IPS-20b (cell line): Measurements from ENCODE around the gene A2M.

Source experiments
- H3K27ac ChIP-seq: one replicate; pipeline ENCODE4 v1.5.1; 2013; ENCODE audit warnings: low read length
- H3K27me3 ChIP-seq: 2 replicates; pipeline ENCODE4 v1.6.1; 2013; ENCODE audit warnings: mild to moderate bottlenecking, low read length, inconsistent platforms; ENCODE audit not compliant: insufficient read depth
- H3K36me3 ChIP-seq: 2 replicates; pipeline ENCODE4 v1.6.1; 2013; ENCODE audit warnings: low read depth, mild to moderate bottlenecking, inconsistent platforms, low read length, moderate library complexity; ENCODE audit not compliant: insufficient read depth
- H3K4me1 ChIP-seq: 2 replicates; pipeline ENCODE4 v1.6.1; 2013; ENCODE audit warnings: mild to moderate bottlenecking, control low read depth, inconsistent platforms, low read length, moderate library complexity; ENCODE audit not compliant: insufficient read depth
- H3K4me3 ChIP-seq: 2 replicates; pipeline ENCODE4 v1.5.1; 2013; ENCODE audit warnings: mild to moderate bottlenecking, low read length, inconsistent platforms
- H3K9ac ChIP-seq: 2 replicates; pipeline ENCODE4 v1.6.1; 2013; ENCODE audit warnings: low read depth, mild to moderate bottlenecking, inconsistent platforms, low read length, moderate library complexity
- H3K9me3 ChIP-seq: 2 replicates; pipeline ENCODE4 v1.6.1; 2013; ENCODE audit warnings: mild to moderate bottlenecking, low read depth, low read length, inconsistent platforms; ENCODE audit not compliant: insufficient read depth

A2M gene

DNA sequence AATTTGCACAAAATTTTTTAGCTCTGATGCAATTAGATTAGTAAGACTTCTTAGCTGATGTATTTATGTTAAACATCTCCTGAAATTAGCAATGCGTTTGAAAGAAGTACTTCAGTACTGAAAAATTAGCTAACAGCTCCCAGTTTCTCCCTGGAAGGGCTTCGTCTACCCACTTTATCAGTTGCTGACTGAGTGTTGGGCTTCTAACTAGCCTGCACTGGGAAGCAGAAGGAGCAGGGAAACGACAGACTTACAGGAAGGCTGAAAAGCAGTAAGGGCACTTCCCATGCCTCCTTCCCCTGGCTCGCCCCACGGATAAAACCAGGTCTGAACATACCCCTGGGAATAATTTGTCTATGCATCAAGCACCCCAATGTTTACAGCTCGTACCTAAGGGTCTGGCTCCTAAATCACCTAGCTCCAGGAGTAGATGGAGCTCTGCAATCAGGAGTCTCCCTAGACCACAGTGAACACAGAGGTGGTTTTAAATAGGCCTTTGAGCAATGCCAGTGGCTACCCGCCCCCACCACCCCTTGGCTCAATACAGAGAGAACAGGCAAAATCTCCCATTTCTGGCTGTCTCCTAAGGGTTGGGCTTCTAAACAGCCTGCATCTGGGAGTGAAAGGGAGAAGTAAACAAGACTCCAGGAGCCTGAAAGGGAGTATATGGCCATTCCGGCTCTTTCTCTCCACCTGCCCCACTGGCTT, 23.7 kb downstream of the A2M start:
- Histone ChIP-seq H3K27me3 (no peaks in the 10 kb centered on the region), H3K4me3 (no peak overlapping the region)

DNA sequence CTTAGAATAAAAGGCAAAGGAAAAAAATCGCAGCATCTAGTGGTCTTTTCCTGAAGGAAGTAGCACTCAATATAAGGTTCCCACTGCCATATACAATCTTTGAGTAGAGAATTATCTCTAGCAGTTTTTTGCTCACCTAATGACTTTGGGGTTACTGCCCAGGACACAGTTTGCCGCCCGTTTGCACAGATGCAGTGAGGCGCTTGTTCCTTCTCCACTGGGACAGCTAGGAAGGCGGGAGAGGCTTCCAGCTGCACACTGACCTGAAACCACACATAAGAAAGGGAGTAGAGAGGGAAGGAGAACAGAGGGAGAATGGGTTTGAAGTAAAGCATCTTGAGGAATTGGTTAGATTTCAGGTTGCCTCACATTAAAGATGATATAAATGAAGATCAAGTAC, 25.5 kb downstream of the A2M start:
- Histone ChIP-seq H3K27ac (no peak overlapping the region), H3K9me3 (no peaks in the 10 kb centered on the region; the same call in 1 of the 2 replicates), H3K27me3 (no peaks in the 10 kb centered on the region), H3K4me3 (no peak overlapping the region), H3K9ac (no peak overlapping the region), H3K4me1 (no peaks in the 10 kb centered on the region), H3K36me3 (no peaks in the 10 kb centered on the region)

More for the DNA sequence above, 23.7 kb downstream of the A2M start:
- no peak overlapping the region for H3K27ac ChIP-seq
- 0 out of 2 replicates have a peak overlapping the region, but pooled peaks have one; percentile 19 for H3K9ac ChIP-seq
- H3K4me1 ChIP-seq = no peaks in the 10 kb centered on the region
- no peaks in the 10 kb centered on the region for H3K36me3 ChIP-seq
- no peaks in the 10 kb centered on the region for H3K9me3 ChIP-seq

DNA sequence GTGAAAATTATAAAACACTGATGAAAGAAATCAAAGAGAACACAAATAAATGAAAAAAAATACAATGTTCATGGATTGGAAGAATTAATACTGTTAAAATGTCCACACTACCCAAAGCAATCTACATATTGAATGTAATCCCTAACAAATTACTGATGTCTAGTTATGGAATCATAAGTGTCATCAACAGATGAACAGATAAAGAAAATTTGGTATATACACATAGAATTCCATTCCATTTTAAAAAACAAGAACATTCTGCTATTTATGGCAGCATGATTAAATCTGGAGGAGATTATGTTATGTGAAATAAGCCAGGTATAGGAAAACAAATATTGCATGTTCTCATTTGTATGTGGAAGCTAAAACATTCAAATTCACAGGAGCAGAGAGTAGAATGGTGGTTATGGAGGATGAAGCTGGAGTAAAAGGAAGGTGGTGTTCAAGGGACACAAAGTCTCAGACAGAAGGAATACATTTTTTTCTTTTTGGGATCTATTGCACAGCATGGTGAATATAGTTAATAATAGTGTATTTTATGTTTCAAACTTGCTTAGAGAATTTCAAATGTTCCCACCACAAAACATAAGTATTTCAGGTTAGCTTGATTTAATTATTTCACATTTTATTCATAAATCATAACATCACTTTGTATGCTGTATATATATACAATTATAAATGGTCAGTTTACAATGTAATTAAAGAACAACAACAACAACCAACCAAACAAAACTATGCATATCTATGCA, 28.5 kb downstream of the A2M start:
- no peaks in the 10 kb centered on the region for H3K36me3 ChIP-seq
- no peak overlapping the region for H3K9ac ChIP-seq
- no peak overlapping the region for H3K4me3 ChIP-seq
- H3K9me3 ChIP-seq = peaks cover 15% of the 10 kb centered on the region
- no peaks in the 10 kb centered on the region for H3K4me1 ChIP-seq
- H3K27me3 ChIP-seq = no peaks in the 10 kb centered on the region
- no peak overlapping the region for H3K27ac ChIP-seq

DNA sequence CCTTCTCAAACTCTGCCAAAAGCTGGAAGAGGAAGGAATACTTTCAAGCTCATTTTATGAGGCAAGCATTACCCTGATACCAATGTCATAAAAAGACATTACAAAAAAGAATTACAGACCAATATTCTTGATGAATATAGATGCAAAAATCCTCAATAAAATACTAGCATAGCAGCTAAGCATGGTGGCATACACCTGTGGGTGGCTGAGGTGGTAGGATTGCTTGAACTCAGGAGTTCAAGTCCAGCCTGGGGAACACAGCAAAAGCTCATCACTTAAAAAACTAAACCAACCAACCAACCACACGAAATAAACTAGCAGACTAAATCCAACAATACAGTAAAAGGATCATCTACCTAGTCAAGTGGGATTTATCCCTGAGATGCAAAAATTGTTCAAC, 29.6 kb downstream of the A2M start:
- Histone ChIP-seq H3K36me3 (no peaks in the 10 kb centered on the region), H3K27ac (no peak overlapping the region), H3K9me3 (peaks cover 15% of the 10 kb centered on the region), H3K4me3 (no peak overlapping the region), H3K27me3 (no peaks in the 10 kb centered on the region), H3K9ac (no peak overlapping the region), H3K4me1 (no peaks in the 10 kb centered on the region)

DNA sequence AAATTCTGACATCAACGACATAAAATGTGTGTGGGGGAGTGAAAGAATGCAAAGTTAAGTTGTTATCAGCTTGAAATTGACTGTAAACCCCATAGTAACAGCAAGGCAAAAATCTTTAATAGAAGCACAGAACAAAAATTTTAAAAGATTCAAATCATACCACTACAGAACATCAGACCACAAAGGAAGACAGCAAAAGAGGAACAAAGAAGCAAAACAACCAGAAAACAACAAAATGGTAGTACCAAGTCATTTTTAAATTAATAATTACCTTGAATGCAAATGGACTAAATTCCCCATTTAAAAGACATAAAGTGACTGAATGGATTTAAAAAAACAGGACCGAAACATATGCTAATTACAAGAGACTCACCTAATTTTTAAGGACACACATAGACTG, 31.3 kb downstream of the A2M start:
- no peaks in the 10 kb centered on the region for H3K36me3 ChIP-seq
- H3K27me3 ChIP-seq = no peaks in the 10 kb centered on the region
- no peak overlapping the region for H3K27ac ChIP-seq
- H3K4me1 ChIP-seq = no peaks in the 10 kb centered on the region
- H3K9ac ChIP-seq = no peak overlapping the region
- H3K4me3 ChIP-seq = no peak overlapping the region
- peaks cover 15% of the 10 kb centered on the region for H3K9me3 ChIP-seq

DNA sequence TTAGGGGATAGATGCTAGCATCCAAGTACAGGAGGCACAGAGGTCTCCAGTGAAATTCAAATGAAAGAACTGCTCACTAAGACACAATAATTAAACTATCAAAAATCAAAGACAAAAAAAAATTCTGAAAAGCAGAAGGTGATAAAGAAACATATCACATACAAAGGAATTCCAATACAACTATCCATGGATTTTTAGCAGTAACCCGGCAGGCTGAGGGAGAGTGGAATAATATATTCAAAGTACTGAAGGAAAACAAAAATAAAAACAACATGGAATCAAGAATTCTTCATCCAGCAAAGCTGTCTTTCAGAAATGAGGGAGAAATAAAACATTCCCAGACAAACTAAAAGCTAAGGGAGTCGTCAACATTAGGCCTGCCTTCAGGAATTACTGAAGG, 31.9 kb downstream of the A2M start:
- H3K4me1 ChIP-seq = no peaks in the 10 kb centered on the region
- no peak overlapping the region for H3K4me3 ChIP-seq
- no peak overlapping the region for H3K27ac ChIP-seq
- no peak overlapping the region for H3K9ac ChIP-seq
- no peaks in the 10 kb centered on the region for H3K27me3 ChIP-seq
- H3K36me3 ChIP-seq = no peaks in the 10 kb centered on the region
- peaks cover 15% of the 10 kb centered on the region for H3K9me3 ChIP-seq

DNA sequence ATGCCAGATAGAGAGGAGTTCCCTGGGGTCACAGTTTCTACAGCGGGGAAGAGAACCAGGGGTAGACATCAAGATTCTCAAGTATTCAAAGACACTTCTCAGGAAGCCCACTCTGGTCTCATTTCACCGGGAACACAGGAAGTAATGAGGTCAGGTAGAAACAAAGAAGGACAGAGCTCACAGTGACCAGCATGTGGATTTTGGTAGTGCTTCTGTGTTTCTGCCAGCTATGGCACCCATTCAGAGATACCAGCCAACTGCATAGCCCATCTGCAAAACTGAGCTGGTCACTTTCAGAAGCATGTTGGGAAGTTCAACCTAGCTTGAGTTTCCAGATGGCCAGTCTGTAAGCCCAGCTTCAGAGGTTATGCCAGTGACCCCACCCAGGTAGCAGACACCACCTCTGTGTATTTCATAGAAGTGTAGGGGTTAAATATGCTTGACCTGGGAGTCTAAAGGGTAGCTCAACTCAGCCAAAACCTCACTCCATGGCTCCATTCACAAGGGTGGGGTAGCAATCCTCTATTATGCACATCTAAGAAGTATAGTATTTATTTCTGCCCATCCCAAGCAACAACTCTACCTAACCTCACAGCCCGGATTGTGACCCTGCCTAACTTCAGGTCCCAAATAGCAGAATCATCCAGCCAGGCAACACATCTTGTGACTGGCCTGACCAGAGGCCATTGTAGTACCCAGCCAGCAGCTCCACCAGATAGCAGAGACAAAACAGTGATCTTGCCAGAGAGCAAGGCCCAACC, 33.9 kb downstream of the A2M start:
- Histone ChIP-seq H3K4me3 (no peak overlapping the region), H3K9ac (no peak overlapping the region), H3K4me1 (no peaks in the 10 kb centered on the region), H3K36me3 (no peaks in the 10 kb centered on the region), H3K9me3 (peaks cover 15% of the 10 kb centered on the region), H3K27me3 (no peaks in the 10 kb centered on the region), H3K27ac (no peak overlapping the region)

DNA sequence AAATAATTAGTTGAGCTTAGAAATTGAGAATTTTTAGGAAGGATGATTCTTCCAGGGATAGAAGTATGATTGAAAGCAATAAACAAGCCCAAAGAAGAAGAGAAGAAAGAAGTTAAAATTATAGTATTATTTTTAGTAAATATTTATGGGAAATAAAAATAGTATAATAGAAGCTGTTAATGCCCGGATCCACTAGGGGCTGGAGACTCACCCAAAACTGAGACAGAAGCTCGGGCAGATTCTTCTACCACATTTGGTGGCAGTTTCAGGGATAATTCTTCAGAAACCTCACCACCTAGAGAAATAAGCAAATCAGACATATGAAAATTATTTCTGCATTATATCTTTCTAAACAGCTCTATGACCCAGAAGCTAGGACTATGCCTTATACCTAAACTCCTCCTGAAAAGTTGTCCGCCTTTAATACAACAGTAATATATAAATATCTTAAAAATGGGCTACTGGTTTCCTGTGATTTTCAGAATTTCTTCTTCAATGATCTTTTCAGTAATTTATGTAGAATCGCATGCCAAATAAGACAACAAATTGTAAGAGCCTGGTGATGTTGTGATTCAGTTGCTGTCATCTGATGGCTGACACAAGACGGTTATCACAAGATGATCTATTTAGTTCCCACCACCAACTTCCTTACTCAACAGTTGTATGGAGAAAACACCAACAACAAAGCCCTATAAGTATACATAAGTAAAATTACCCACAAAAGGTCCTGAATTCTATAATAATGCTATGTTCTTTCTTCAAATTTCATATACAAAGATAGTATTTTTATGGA, 35.6 kb downstream of the A2M start:
- H3K27me3 ChIP-seq = no peaks in the 10 kb centered on the region
- no peak overlapping the region for H3K9ac ChIP-seq
- no peak overlapping the region for H3K4me3 ChIP-seq
- H3K4me1 ChIP-seq = no peaks in the 10 kb centered on the region
- H3K36me3 ChIP-seq = no peaks in the 10 kb centered on the region
- peaks cover 15% of the 10 kb centered on the region for H3K9me3 ChIP-seq
- no peak overlapping the region for H3K27ac ChIP-seq

DNA sequence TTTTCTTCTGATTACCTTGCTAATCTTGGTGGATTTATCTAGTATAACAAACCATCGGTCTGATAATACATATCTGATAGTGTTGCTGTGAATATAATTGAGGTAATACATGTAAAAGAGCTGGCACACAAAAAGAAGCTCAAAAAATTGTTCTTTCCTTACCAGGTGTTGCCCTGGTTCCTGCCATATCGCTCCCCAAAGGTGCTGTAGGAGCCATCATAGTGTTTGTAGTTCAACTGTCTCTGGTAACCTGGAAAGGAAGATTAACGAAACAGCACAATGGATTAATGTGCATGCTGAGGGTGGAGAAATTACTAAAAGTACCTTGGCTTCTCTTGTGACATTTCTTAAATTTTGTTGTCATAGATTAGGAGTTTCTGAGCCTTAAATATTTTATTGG, 36.6 kb downstream of the A2M start:
- Histone ChIP-seq H3K36me3 (no peaks in the 10 kb centered on the region), H3K27me3 (no peaks in the 10 kb centered on the region), H3K9ac (no peak overlapping the region), H3K27ac (no peak overlapping the region), H3K4me1 (no peaks in the 10 kb centered on the region), H3K4me3 (no peak overlapping the region), H3K9me3 (peaks cover 9% of the 10 kb centered on the region)

DNA sequence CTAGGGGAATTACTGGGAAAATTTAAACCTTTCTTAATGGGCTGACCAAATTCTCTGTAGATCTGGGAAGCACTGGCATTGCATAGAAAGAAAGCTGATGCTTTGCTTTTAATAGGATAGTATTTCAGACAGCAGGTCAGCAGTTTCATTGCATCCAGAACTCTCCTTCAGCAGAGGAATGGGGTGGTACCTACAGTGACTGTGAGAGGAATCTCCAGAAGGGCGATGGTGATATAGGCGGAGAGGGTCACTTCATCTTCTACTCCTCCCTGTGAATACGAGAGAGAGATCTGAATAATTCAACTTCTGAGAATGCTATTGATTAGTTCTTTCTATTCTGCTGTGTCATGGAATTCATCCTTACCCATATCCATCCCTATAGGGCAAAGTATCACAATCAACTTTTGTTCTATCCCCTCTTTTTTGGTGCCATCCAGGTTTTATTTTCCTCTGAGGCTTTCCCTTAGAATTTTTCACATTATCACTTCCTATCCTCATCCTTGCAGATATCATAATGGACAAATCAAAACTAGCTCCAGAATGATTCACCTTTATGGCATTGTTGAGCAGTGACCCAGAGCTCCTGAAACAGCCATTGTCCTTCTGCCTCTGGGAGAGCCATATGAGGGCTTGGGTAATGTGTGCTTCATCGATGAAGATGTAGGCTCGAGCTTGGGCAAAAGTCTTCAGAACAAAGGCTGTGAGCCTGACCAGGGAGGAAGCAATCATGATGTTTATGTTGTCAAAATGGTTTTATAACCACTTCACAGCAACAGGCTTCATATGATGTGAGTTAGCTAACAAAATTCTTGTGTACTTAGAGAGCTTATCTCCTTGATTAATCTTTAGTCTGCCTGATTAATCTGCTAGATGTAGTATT, 38.3 kb downstream of the A2M start:
- Histone ChIP-seq H3K36me3 (no peaks in the 10 kb centered on the region), H3K9me3 (no peaks in the 10 kb centered on the region), H3K27ac (no peak overlapping the region)

More for the DNA sequence above, 38.3 kb downstream of the A2M start:
- Histone ChIP-seq H3K4me1 (no peaks in the 10 kb centered on the region), H3K4me3 (no peak overlapping the region), H3K9ac (no peak overlapping the region), H3K27me3 (no peaks in the 10 kb centered on the region)
